ENCODE data around the gene FOXP1.

The FOXP1 gene

DNA sequence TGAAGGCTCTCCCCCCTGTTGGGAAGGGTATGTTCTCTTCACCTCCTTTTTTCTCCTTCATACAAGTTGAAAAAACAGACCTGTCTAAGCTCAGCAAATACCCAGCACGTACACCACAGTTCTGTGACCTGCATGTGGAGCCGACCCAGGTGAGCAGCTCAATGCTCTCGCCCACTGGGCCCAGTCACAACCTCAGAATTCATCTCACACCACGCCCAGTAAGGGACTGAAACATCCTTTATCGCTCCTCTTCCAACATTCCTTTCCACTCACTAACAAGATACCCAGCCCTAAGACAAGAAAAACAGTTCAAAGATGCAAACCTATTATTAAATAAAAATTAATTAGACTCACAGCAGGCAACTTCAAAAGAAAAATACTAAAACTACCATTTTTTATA is 68.9 kb downstream of the FOXP1 start:
- no peak for TF ChIP-seq CTCF (IDR thresholded peaks at IDR 0.05)
- Histone ChIP-seq H3K27ac (no peak overlapping the region), H2AFZ (no peak overlapping the region), H3K9ac (no peak overlapping the region), H3K4me1 (no peaks in the 10 kb centered on the region), H3K4me2 (ENCODE audit: low read length) (no peak overlapping the region), H3K27me3 (ENCODE audit: control insufficient read depth, insufficient read depth, low read length) (no peaks in the 10 kb centered on the region), H3K9me3 (ENCODE audit: control insufficient read depth, low read length) (no peaks in the 10 kb centered on the region), H3K36me3 (ENCODE audit: control insufficient read depth, insufficient read depth, low read length) (no peaks in the 10 kb centered on the region), H3K4me3 (ENCODE audit: low read depth, low read length) (no peak overlapping the region), H3K79me2 (peaks cover 30% of the 10 kb centered on the region)

- TF ChIP-seq CTCF (IDR thresholded peaks at IDR 0.05): no peak
Measured at GRCh38 chr3:71513515-71513914, 70.0 kb downstream of the FOXP1 start.

DNA sequence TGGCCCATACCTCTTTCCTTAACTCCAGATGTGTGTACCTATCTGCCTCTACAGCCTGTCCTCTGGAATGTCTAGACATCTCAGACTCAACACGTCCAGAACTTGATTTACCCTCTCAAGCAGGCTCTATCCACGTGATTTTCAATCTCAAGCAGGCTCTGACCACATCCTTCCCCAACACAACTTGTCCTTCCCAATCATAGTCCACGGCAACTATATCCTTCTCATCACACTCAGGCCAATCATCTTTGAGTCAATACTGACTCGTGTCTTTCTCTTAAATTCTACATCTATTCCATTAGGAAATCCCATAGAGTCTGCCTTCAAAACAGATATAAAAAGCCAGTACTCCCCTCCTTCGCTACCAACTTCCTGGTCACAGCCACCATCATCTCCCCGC is 70.4 kb downstream of the FOXP1 start:
- no peaks in the 10 kb centered on the region for H3K9me3 ChIP-seq (ENCODE audit: control insufficient read depth, low read length)

More at GRCh38 chr3:71513515-71513914, 70.0 kb downstream of the FOXP1 start:
- no peaks in the 10 kb centered on the region for H3K4me1 ChIP-seq
- H3K9me3 ChIP-seq (ENCODE audit: control insufficient read depth, low read length): no peaks in the 10 kb centered on the region
- no peak overlapping the region for H3K4me2 ChIP-seq (ENCODE audit: low read length)
- peaks cover 26% of the 10 kb centered on the region for H3K79me2 ChIP-seq
- H3K9ac ChIP-seq: no peak overlapping the region
- no peak overlapping the region for H3K27ac ChIP-seq
- H3K27me3 ChIP-seq (ENCODE audit: control insufficient read depth, insufficient read depth, low read length): no peaks in the 10 kb centered on the region
- no peak overlapping the region for H3K4me3 ChIP-seq (ENCODE audit: low read depth, low read length)
- H3K36me3 ChIP-seq (ENCODE audit: control insufficient read depth, insufficient read depth, low read length): no peaks in the 10 kb centered on the region
- no peak overlapping the region for H2AFZ ChIP-seq

GRCh38 chr3:71512544-71512943 is 71.0 kb downstream of the FOXP1 start:
- no peaks in the 10 kb centered on the region for H3K36me3 ChIP-seq (ENCODE audit: control insufficient read depth, insufficient read depth, low read length)
- H2AFZ ChIP-seq: no peak overlapping the region
- no peak overlapping the region for H3K9ac ChIP-seq
- no peaks in the 10 kb centered on the region for H3K9me3 ChIP-seq (ENCODE audit: control insufficient read depth, low read length)
- H3K4me2 ChIP-seq (ENCODE audit: low read length): no peak overlapping the region
- H3K4me3 ChIP-seq (ENCODE audit: low read depth, low read length): no peak overlapping the region
- H3K27ac ChIP-seq: no peak overlapping the region
- no peaks in the 10 kb centered on the region for H3K27me3 ChIP-seq (ENCODE audit: control insufficient read depth, insufficient read depth, low read length)
- no peaks in the 10 kb centered on the region for H3K4me1 ChIP-seq
- no peak for TF ChIP-seq CTCF (IDR thresholded peaks at IDR 0.05)
- peaks cover 25% of the 10 kb centered on the region for H3K79me2 ChIP-seq

More for the DNA sequence above, 70.4 kb downstream of the FOXP1 start:
- Histone ChIP-seq H3K27ac (no peak overlapping the region), H3K27me3 (ENCODE audit: control insufficient read depth, insufficient read depth, low read length) (no peaks in the 10 kb centered on the region), H3K36me3 (ENCODE audit: control insufficient read depth, insufficient read depth, low read length) (no peaks in the 10 kb centered on the region), H3K79me2 (peaks cover 25% of the 10 kb centered on the region), H2AFZ (no peak overlapping the region), H3K9ac (no peak overlapping the region), H3K4me1 (no peaks in the 10 kb centered on the region), H3K4me3 (ENCODE audit: low read depth, low read length) (no peak overlapping the region), H3K4me2 (ENCODE audit: low read length) (no peak overlapping the region)
- TF ChIP-seq CTCF (IDR thresholded peaks at IDR 0.05): no peak

- peaks cover 25% of the 10 kb centered on the region for H3K79me2 ChIP-seq
- no peak overlapping the region for H3K9ac ChIP-seq
- H3K4me3 ChIP-seq (ENCODE audit: low read depth, low read length): no peak overlapping the region
- no peak overlapping the region for H3K27ac ChIP-seq
- no peaks in the 10 kb centered on the region for H3K9me3 ChIP-seq (ENCODE audit: control insufficient read depth, low read length)
- H3K4me1 ChIP-seq: no peaks in the 10 kb centered on the region
- H3K27me3 ChIP-seq (ENCODE audit: control insufficient read depth, insufficient read depth, low read length): no peaks in the 10 kb centered on the region
- no peak overlapping the region for H2AFZ ChIP-seq
- no peaks in the 10 kb centered on the region for H3K36me3 ChIP-seq (ENCODE audit: control insufficient read depth, insufficient read depth, low read length)
- no peak overlapping the region for H3K4me2 ChIP-seq (ENCODE audit: low read length)
- no peak for TF ChIP-seq CTCF (IDR thresholded peaks at IDR 0.05)
Measured at GRCh38 chr3:71512000-71512399, 71.5 kb downstream of the FOXP1 start.

Data from parathyroid adenoma (tissue), 2 donors.